WTC11 (cell line): ENCODE measurements around the gene ZSCAN23. TPM values are rescaled to one million over a fixed set of nuclear protein-coding genes. Genes with fewer than 3 reads are reported as not detected.

ENCODE experiments used
- ATAC-seq: fragments of 200-7000 bp; cut with Tn5 transposase; 2 replicates; pipeline ENCODE4 v1.10.0; 2021; ENCODE audit warnings: mild to moderate bottlenecking, moderate library complexity
- CTCF ChIA-PET: fragments of 300-600 bp; sonication (Branson Sonifier 250); formaldehyde crosslinking; loops from one replicate; lab custom pipeline; 2021; ENCODE audit warnings: antibody characterized with exemption; lab: Charles Lee
- POLR2A ChIA-PET: fragments of 350-600 bp; sonication (Branson Sonifier 250); formaldehyde crosslinking; loops from one replicate; lab custom pipeline; 2021; ENCODE audit warnings: antibody characterized with exemption; lab: Charles Lee
- DNase-seq: peaks from one replicate; pipeline ENCODE4 v3.0.0; 2021; ENCODE audit warnings: low spot score
- H3K27ac Mint-ChIP-seq: 2 replicates; pipeline ENCODE4 v1.8.0; 2021; ENCODE audit warnings: mixed read lengths
- H3K27me3 Mint-ChIP-seq: 2 replicates; pipeline ENCODE4 v1.8.0; 2021; ENCODE audit warnings: low read depth, mild to moderate bottlenecking, moderate library complexity, mixed read lengths
- H3K36me3 Mint-ChIP-seq: 2 replicates; pipeline ENCODE4 v1.8.0; 2021; ENCODE audit warnings: mixed read lengths
- H3K4me1 Mint-ChIP-seq: 2 replicates; pipeline ENCODE4 v1.8.0; 2022; ENCODE audit warnings: mixed read lengths
- H3K4me3 Mint-ChIP-seq: 2 replicates; pipeline ENCODE4 v1.8.0; 2021; ENCODE audit warnings: mild to moderate bottlenecking, moderate library complexity, mixed read lengths
- H3K9me3 Mint-ChIP-seq: 2 replicates; pipeline ENCODE4 v1.8.0; 2021; ENCODE audit warnings: mixed read lengths
- AFF4 ChIP-seq: sonication (generic); formaldehyde crosslinking; IDR thresholded peaks from 2 replicates; pipeline ENCODE4 v1.8.1; 2023; ENCODE audit warnings: mild to moderate bottlenecking, missing genetic modification reagents, borderline replicate concordance
- ARID4B ChIP-seq: sonication (generic); formaldehyde crosslinking; IDR thresholded peaks from 2 replicates; pipeline ENCODE4 v1.8.0; 2023; ENCODE audit warnings: missing genetic modification reagents, mild to moderate bottlenecking, borderline replicate concordance
- ATF2 ChIP-seq: sonication (generic); formaldehyde crosslinking; IDR thresholded peaks from 2 replicates; pipeline ENCODE4 v1.8.1; 2022; ENCODE audit warnings: low read depth, missing genetic modification reagents, borderline replicate concordance
- CREB1 ChIP-seq: sonication (generic); formaldehyde crosslinking; IDR thresholded peaks from 2 replicates; pipeline ENCODE4 v1.8.0; 2023; ENCODE audit warnings: mild to moderate bottlenecking, missing genetic modification reagents
- ESRRA ChIP-seq: sonication (generic); formaldehyde crosslinking; IDR thresholded peaks from 2 replicates; pipeline ENCODE4 v1.8.1; 2022; ENCODE audit warnings: mild to moderate bottlenecking, missing genetic modification reagents, borderline replicate concordance
- GRHL2 ChIP-seq: fragments of 250-450 bp; sonication (Bioruptor Pico); IDR thresholded peaks from 2 replicates; pipeline ENCODE4 v1.8.0; 2022; ENCODE audit warnings: mild to moderate bottlenecking, moderate library complexity; ENCODE audit not compliant: insufficient replicate concordance, severe bottlenecking
- HMGA2 ChIP-seq: fragments of 250-450 bp; sonication (Bioruptor Pico); IDR thresholded peaks from 2 replicates; pipeline ENCODE4 v1.4.0; 2021; ENCODE audit warnings: mild to moderate bottlenecking, moderate library complexity
- IRF2 ChIP-seq: sonication (generic); formaldehyde crosslinking; IDR thresholded peaks from 2 replicates; pipeline ENCODE4 v1.8.0; 2022; ENCODE audit warnings: low read depth, missing genetic modification reagents, borderline replicate concordance
- MXD4 ChIP-seq: fragments of 250-450 bp; sonication (Bioruptor Pico); IDR thresholded peaks from 2 replicates; pipeline ENCODE4 v1.8.0; 2021; ENCODE audit warnings: mild to moderate bottlenecking, moderate library complexity, borderline replicate concordance
- NFATC4 ChIP-seq: fragments of 250-450 bp; sonication (Bioruptor Pico); IDR thresholded peaks from 2 replicates; pipeline ENCODE4 v1.9.0; 2021; ENCODE audit warnings: mild to moderate bottlenecking
- NFE2L1 ChIP-seq: sonication (generic); formaldehyde crosslinking; IDR thresholded peaks from 2 replicates; pipeline ENCODE4 v1.8.1; 2023; ENCODE audit warnings: missing genetic modification reagents
- NFYB ChIP-seq: sonication (generic); formaldehyde crosslinking; conservative IDR thresholded peaks from 2 replicates; pipeline ENCODE4 v1.8.0; 2022; ENCODE audit warnings: low read depth, missing genetic modification reagents
- RELA ChIP-seq: sonication (generic); formaldehyde crosslinking; IDR thresholded peaks from 2 replicates; pipeline ENCODE4 v1.8.1; 2022; ENCODE audit warnings: missing genetic modification reagents, mild to moderate bottlenecking, borderline replicate concordance
- SMAD4 ChIP-seq: sonication (generic); formaldehyde crosslinking; IDR thresholded peaks from 2 replicates; pipeline ENCODE4 v1.8.0; 2022; ENCODE audit warnings: mild to moderate bottlenecking, missing genetic modification reagents
- USF1 ChIP-seq: sonication (generic); formaldehyde crosslinking; IDR thresholded peaks from 2 replicates; pipeline ENCODE4 v1.8.0; 2022; ENCODE audit warnings: mild to moderate bottlenecking, missing genetic modification reagents
- ZNF232 ChIP-seq: sonication (generic); formaldehyde crosslinking; IDR thresholded peaks from 2 replicates; pipeline ENCODE4 v1.8.0; 2022; ENCODE audit warnings: mild to moderate bottlenecking, missing genetic modification reagents
- ZNF396 ChIP-seq: fragments of 250-450 bp; sonication (Bioruptor Pico); IDR thresholded peaks from 2 replicates; pipeline ENCODE4 v1.8.0; 2021; ENCODE audit warnings: mild to moderate bottlenecking, moderate library complexity, borderline replicate concordance
- ZNF423 ChIP-seq: fragments of 250-450 bp; sonication (Bioruptor Pico); IDR thresholded peaks from 2 replicates; pipeline ENCODE4 v2.1.2; 2022; ENCODE audit warnings: mild to moderate bottlenecking, moderate library complexity
- total RNA-seq: library from RNA; stranded (reverse); gene quantifications from 3 replicates; pipeline ENCODE4 v1.2.3, GENCODE V29; 2021
- TF ChIP-seq, protein P1 (sequence below): sonication (generic); formaldehyde crosslinking; IDR thresholded peaks from 2 replicates; pipeline ENCODE4 v1.8.1; 2022; ENCODE audit warnings: mild to moderate bottlenecking, moderate library complexity, missing genetic modification reagents
- TF ChIP-seq, protein P2 (sequence below): fragments of 250-450 bp; sonication (Bioruptor Pico); IDR thresholded peaks from 2 replicates; pipeline ENCODE4 v2.1.2; 2022; ENCODE audit warnings: mild to moderate bottlenecking, moderate library complexity

ZSCAN23 gene
- total RNA-seq, 1 experiment from 2014 or later = 8.7 TPM

DNA sequence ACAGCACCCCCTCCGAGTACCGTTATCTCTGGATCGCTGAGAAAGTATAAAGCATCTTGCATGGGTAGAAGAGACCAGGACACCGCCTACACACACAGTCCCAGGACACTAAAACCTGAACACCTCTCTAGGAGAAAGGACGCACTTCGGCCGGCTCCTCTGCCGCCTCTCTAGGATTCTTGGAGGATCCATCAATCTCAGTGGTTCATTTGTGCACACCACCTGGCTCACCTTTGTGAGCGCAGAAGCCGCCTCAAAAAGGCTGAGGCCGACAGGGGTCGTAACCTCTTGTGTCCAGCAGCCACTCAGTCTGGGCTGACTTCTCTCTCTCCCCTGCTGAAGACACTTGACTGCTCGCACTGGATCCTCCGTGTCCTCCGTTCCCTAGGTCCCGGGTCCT is 13.5 kb downstream of the ZSCAN23 start (continued):
- TF ChIP-seq USF1 (CRISPR knock-in tag) (no peak), GRHL2 (CRISPR knock-in tag) (no peak), ESRRA (CRISPR knock-in tag) (no peak), NFE2L1 (CRISPR knock-in tag) (no peak), IRF2 (CRISPR knock-in tag) (no peak), MXD4 (no peak), CREB1 (no peak), HMGA2 (CRISPR knock-in tag) (no peak)
- TF ChIP-seq, protein P1, sequence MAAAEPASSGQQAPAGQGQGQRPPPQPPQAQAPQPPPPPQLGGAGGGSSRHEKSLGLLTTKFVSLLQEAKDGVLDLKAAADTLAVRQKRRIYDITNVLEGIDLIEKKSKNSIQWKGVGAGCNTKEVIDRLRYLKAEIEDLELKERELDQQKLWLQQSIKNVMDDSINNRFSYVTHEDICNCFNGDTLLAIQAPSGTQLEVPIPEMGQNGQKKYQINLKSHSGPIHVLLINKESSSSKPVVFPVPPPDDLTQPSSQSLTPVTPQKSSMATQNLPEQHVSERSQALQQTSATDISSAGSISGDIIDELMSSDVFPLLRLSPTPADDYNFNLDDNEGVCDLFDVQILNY (CRISPR knock-in tag) = no peak

- Mint-ChIP-seq H3K27me3 (no peaks in the 10 kb centered on the region), H3K27ac (no peak overlapping the region), H3K4me1 (no peaks in the 10 kb centered on the region), H3K36me3 (peaks cover 33% of the 10 kb centered on the region), H3K9me3 (peaks cover 16% of the 10 kb centered on the region), H3K4me3 (no peak overlapping the region)
- POLR2A ChIA-PET = no interaction called here
- ATAC-seq (no peak), DNase-seq (no peak)
- CTCF ChIA-PET = no interaction called here
- TF ChIP-seq RELA (CRISPR knock-in tag) = no peak
- TF ChIP-seq NFYB (CRISPR knock-in tag) = no peak
- TF ChIP-seq ATF2 = no peak
- TF ChIP-seq AFF4 = no peak
- TF ChIP-seq NFATC4 (CRISPR knock-in tag) = no peak
- no peak for TF ChIP-seq GRHL2 (CRISPR knock-in tag)
- no peak for TF ChIP-seq ZNF396 (CRISPR knock-in tag)
- TF ChIP-seq, protein P2, sequence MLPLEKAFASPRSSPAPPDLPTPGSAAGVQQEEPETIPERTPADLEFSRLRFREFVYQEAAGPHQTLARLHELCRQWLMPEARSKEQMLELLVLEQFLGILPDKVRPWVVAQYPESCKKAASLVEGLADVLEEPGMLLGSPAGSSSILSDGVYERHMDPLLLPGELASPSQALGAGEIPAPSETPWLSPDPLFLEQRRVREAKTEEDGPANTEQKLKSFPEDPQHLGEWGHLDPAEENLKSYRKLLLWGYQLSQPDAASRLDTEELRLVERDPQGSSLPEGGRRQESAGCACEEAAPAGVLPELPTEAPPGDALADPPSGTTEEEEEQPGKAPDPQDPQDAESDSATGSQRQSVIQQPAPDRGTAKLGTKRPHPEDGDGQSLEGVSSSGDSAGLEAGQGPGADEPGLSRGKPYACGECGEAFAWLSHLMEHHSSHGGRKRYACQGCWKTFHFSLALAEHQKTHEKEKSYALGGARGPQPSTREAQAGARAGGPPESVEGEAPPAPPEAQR = no peak
- TF ChIP-seq ARID4B (CRISPR knock-in tag) = no peak
- no peak for TF ChIP-seq SMAD4 (CRISPR knock-in tag)
- no peak for TF ChIP-seq ZNF232 (CRISPR knock-in tag)
- no peak for TF ChIP-seq ZNF423 (CRISPR knock-in tag)
Measured at GRCh38 chr6:28425944-28426541, 17.2 kb downstream of the ZSCAN23 start.
